ENCODE results near the gene EXD2. TPM values are rescaled to one million over a fixed set of nuclear protein-coding genes. Genes with fewer than 3 reads are reported as not detected.
A peak's percentile ranks its signal among the peaks of the same experiment; 100 is the strongest.
"Not testable (repeated sequence)": the region's sequence is repeated elsewhere in the genome, so short reads cannot be mapped to it uniquely, and the experiment has no call there.

EXD2 gene
- total RNA-seq, 8 experiments from 2014 or later = 6.3 to 28.4 (median 18.8) TPM

- in situ Hi-C loops (cut with MboI; ENCODE audit: low pct_unique_long_range_greater_than_20kb in 2 of 9, low sequenced_read_pairs in 9 of 9, unreplicated experiment in 9 of 9) = loop anchor here in 2 of 9 experiments (25.0 kb wide), 1 partner anchor 188 kb away; no protein-coding TSS in a partner anchor
- ATAC-seq (replicated peaks in 6 of 8) = no peak
Measured at GRCh38 chr14:69274321-69274720, 83.0 kb downstream of the EXD2 start.

DNA sequence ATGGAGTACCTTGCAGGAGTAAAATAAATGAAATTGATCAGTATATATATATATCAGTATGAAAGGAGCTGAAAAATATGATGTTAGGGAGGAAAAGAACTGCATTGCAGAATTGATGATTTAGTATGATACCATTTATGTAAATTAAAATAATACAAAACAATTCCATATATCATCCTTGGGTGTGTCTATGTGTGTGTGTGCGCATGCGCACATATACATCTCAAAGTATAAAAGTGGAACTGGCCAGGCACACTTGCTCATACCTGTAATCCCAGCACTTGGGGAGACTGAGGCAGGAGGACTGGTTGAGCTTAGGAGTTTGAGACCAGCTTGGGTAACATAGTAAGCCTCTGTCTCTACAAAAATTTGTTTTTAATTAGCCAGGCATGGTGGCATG, 84.0 kb downstream of the EXD2 start:
- in situ Hi-C loops (cut with MboI; ENCODE audit: low pct_unique_long_range_greater_than_20kb in 2 of 9, low sequenced_read_pairs in 9 of 9, unreplicated experiment in 9 of 9) = no loop called here
- H3K27ac ChIP-seq = no peak overlapping the region
- no peak overlapping the region for H3K4me3 ChIP-seq
- no peaks in the 10 kb centered on the region for H3K4me1 ChIP-seq (replicated peaks in 1 of 2)
- no peak for ATAC-seq (replicated peaks in 6 of 8)
- 50 to 100% (median 97%) methylated on average over 2 of the region's 2 CpGs; no CpG with 5 or more reads in 4 of the 10 experiments for WGBS, 10 experiments

More at GRCh38 chr14:69274321-69274720, 83.0 kb downstream of the EXD2 start:
- Histone ChIP-seq H3K4me1 (replicated peaks in 1 of 2) (no peaks in the 10 kb centered on the region), H3K4me3 (no peak overlapping the region), H3K27ac (no peak overlapping the region)
- 0 to 80% (median 67%) methylated on average over 1 to 2 of the region's 2 CpGs; no CpG with 5 or more reads in 7 of the 10 experiments for WGBS, 10 experiments

DNA sequence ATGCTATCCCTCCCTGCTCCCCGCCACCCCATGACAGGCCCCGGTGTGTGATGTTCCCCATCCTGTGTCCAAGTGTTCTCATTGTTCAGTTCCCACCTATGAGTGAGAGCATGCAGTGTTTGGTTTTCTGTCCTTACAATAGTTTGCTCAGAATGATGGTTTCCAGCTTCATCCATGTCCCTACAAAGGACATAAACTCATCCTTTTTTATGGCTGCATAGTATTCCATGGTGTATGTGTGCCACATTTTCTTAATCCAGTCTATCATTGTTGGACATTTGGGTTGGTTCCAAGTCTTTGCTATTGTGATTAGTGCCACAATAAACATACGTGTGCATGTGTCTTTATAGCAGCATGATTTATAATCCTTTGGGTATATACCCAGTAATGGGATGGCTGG, 86.1 kb downstream of the EXD2 start:
- WGBS, 10 experiments = no CpG with 5 or more reads among the region's 3 CpGs
- ATAC-seq (replicated peaks in 6 of 8); H3K4me1 ChIP-seq (replicated peaks in 1 of 2); H3K4me3 ChIP-seq; H3K27ac ChIP-seq; in situ Hi-C loops (cut with MboI; ENCODE audit: low pct_unique_long_range_greater_than_20kb in 2 of 9, low sequenced_read_pairs in 9 of 9, unreplicated experiment in 9 of 9): not testable (repeated sequence)

- in situ Hi-C loops (cut with MboI; ENCODE audit: low pct_unique_long_range_greater_than_20kb in 2 of 9, low sequenced_read_pairs in 9 of 9, unreplicated experiment in 9 of 9) = no loop called here
- no peak for ATAC-seq (replicated peaks in 6 of 8)
Measured at GRCh38 chr14:69280746-69281291, 89.5 kb downstream of the EXD2 start.

DNA sequence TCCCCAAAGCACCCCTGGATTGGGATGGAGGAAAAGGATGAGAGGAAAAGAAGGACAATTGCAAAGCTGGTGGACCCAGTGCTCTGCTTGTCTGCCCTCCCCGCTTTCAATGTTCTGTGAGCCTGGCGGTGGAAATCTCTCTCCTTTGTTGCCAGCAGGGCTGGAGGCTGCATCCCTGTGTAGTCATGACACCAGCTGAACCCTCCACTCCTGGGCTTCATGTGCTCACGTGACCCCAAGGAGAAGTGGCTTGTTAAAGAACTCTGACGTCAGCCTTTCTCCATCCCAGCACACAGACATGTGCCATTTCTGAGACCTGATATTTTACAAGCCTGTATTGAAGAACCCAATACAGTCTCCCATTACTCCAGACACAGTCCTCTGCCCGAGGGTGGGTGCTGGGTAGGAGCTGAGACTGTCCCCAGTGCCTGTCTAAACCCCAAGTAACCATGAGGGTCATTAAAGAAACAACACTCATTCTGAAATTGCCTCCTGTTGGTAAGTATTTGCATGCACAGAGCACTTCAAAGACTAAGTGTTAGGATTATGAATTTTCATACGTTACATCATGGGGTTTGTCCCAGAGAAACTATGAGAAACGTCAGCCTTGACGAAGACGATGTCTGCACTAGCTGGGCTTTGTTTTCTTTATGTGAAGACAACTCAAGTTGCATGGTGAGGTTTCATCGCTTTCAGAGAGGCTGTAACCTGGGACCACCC, 90.3 kb downstream of the EXD2 start:
- WGBS, 10 experiments = 0 to 86% (median 72%) methylated on average over 1 to 7 of the region's 10 CpGs; no CpG with 5 or more reads in 2 of the 10 experiments
- Histone ChIP-seq H3K27ac (peak overlapping the region; percentile 54 to 71), H3K4me3 (no peak overlapping the region), H3K4me1 (replicated peaks in 1 of 2) (peaks cover 7 to 9% of the 10 kb centered on the region in 2 donors)
- peak; percentile 24 to 99 (median 98) for ATAC-seq (replicated peaks in 6 of 8)
- in situ Hi-C loops (cut with MboI; ENCODE audit: low pct_unique_long_range_greater_than_20kb in 2 of 9, low sequenced_read_pairs in 9 of 9, unreplicated experiment in 9 of 9) = no loop called here

More at GRCh38 chr14:69280746-69281291, 89.5 kb downstream of the EXD2 start:
- H3K4me3 ChIP-seq = no peak overlapping the region
- H3K4me1 ChIP-seq (replicated peaks in 1 of 2) = peaks cover 7 to 9% of the 10 kb centered on the region in 2 donors
- H3K27ac ChIP-seq = peak overlapping the region; percentile 54 to 71
- WGBS, 10 experiments = 30 to 100% (median 91%) methylated on average over 1 to 5 of the region's 9 CpGs; no CpG with 5 or more reads in 2 of the 10 experiments

DNA sequence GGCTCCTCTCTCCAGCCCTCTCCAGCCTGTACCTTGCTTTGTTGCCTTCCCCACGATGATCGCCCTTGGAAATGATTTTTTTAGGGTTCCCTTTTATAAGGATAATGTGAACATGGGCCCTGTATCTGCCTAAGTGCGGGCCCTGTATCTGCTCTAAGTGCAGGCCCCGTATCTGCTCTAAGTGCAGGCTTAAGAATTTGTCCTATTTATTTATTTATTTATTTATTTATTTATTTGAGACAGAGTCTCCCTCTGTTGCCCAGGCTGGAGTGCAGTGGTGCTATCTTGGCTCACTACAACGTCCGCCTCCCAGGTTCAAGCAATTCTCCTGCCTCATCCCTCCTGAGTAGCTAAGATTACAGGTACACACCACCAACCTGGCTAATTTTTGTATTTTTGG, 91.2 kb downstream of the EXD2 start:
- ATAC-seq (replicated peaks in 6 of 8) = no peak
- 80 to 100% (median 96%) methylated on average over 1 to 4 of the region's 6 CpGs; no CpG with 5 or more reads in 3 of the 10 experiments for WGBS, 10 experiments
- in situ Hi-C loops (cut with MboI; ENCODE audit: low pct_unique_long_range_greater_than_20kb in 2 of 9, low sequenced_read_pairs in 9 of 9, unreplicated experiment in 9 of 9) = no loop called here
- Histone ChIP-seq H3K27ac (no peak overlapping the region), H3K4me1 (replicated peaks in 1 of 2) (peaks cover 12 to 14% of the 10 kb centered on the region in 2 donors), H3K4me3 (no peak overlapping the region)

- no peak for ATAC-seq (replicated peaks in 6 of 8)
- H3K27ac ChIP-seq = no peak overlapping the region
- no peak overlapping the region for H3K4me3 ChIP-seq
- peaks cover 12 to 20% of the 10 kb centered on the region in 2 donors for H3K4me1 ChIP-seq (replicated peaks in 1 of 2)
- 73 to 100% (median 82%) methylated on average over 1 to 9 of the region's 9 CpGs; no CpG with 5 or more reads in 6 of the 10 experiments for WGBS, 10 experiments
- in situ Hi-C loops (cut with MboI; ENCODE audit: low pct_unique_long_range_greater_than_20kb in 2 of 9, low sequenced_read_pairs in 9 of 9, unreplicated experiment in 9 of 9) = no loop called here
Measured at GRCh38 chr14:69284170-69284569, 92.9 kb downstream of the EXD2 start.

DNA sequence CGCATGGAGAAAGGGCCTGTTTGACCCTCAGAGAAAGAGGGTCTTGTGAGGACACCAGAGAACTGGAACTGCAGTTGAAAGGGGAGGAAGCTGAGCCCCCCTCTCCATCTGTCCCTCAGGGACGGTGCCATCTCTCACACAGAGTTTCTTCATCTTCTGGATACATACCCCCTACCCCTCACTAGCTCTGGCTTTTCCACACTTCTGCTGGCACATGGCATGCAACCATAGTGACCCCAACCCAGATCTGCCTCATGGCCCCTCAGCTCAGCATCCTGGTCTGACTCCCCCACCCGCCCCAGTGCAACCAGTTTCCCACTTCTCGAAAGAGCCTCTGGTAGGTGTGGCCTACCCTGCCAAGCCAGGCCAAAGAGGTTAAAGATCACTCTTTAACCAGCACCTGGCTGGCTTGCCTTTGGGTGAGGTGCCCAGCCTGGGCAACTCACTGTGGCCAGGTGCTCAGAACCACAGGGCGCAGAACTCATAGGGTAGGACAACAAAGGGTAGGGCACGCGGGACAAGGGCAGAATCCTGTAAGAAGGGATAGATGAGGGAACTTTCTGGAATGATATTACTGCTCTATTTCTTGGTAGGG, 94.5 kb downstream of the EXD2 start:
- in situ Hi-C loops (cut with MboI; ENCODE audit: low pct_unique_long_range_greater_than_20kb in 2 of 9, low sequenced_read_pairs in 9 of 9, unreplicated experiment in 9 of 9) = no loop called here
- 0 to 100% (median 69%) methylated on average over 1 to 4 of the region's 7 CpGs; no CpG with 5 or more reads in 2 of the 10 experiments for whole genome bisulfite sequencing, 10 experiments
- ATAC-seq (replicated peaks in 6 of 8) = no peak
- Histone ChIP-seq H3K4me1 (replicated peaks in 1 of 2) (peaks cover 12 to 20% of the 10 kb centered on the region in 2 donors), H3K4me3 (no peak overlapping the region), H3K27ac (no peak overlapping the region)

DNA sequence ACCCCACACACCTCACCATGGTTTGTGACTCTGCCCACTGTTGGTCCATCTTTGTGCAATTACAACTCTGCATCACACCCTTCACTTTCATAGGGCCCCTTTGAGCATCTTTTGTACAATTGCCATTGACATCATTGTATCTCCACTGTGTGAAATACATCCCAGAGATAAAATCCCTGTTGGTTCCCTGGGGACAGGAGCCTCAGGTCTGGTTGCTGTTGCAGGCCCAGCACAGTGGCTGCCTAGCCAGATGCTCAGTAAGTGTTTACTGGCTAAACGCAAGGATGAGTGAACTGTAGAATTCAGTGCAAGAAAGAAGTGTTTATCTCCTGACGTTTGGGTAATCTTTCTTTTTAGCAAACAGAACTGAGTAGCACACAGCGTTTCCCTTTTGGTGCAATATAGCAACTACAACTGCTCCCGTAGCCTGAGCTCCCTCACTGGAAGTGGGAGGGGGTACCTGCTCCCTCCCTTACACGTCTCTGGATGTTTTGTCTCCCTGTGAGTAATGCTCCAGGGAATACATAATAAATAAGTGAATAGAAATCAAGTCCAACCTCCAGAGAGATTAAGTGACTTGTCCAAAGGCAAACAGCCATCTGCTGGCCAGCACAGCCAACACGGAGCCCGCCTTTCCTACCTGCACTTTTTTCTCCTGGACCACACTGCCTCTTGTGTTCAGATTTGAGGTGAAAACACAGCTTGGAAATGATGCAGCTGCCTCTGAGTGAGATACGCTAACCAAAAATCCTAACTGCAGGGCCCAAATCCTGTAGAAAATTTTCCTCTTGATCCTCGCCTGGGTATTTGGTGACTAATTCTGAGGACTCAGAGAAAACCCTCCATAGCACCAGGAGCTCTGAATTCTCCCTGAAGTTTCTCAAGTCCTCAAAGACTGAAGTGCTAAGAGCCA, 96.1 kb downstream of the EXD2 start:
- in situ Hi-C loops (cut with MboI; ENCODE audit: low pct_unique_long_range_greater_than_20kb in 2 of 9, low sequenced_read_pairs in 9 of 9, unreplicated experiment in 9 of 9) = no loop called here
- peak; percentile 43 to 82 (median 62) for ATAC-seq (replicated peaks in 6 of 8)
- Histone ChIP-seq H3K4me1 (replicated peaks in 1 of 2) (peaks cover 3 to 13% of the 10 kb centered on the region in 2 donors), H3K4me3 (no peak overlapping the region), H3K27ac (peak overlapping the region in 1 of 2 donors; percentile 19)
- WGBS, 10 experiments = 0 to 100% (median 65%) methylated on average over 1 to 6 of the region's 9 CpGs

- no peak overlapping the region for H3K27ac ChIP-seq
- peak in 6 of 8 experiments; percentile 33 to 62 (median 55) for ATAC-seq (replicated peaks in 6 of 8)
- in situ Hi-C loops (cut with MboI; ENCODE audit: low pct_unique_long_range_greater_than_20kb in 2 of 9, low sequenced_read_pairs in 9 of 9, unreplicated experiment in 9 of 9) = no loop called here
- WGBS, 10 experiments = 0 to 92% (median 51%) methylated on average over 1 to 7 of the region's 8 CpGs; no CpG with 5 or more reads in 5 of the 10 experiments
- H3K4me3 ChIP-seq = no peak overlapping the region
- peaks cover 3 to 13% of the 10 kb centered on the region in 2 donors for H3K4me1 ChIP-seq (replicated peaks in 1 of 2)
Measured at GRCh38 chr14:69288011-69288771, 96.9 kb downstream of the EXD2 start.

DNA sequence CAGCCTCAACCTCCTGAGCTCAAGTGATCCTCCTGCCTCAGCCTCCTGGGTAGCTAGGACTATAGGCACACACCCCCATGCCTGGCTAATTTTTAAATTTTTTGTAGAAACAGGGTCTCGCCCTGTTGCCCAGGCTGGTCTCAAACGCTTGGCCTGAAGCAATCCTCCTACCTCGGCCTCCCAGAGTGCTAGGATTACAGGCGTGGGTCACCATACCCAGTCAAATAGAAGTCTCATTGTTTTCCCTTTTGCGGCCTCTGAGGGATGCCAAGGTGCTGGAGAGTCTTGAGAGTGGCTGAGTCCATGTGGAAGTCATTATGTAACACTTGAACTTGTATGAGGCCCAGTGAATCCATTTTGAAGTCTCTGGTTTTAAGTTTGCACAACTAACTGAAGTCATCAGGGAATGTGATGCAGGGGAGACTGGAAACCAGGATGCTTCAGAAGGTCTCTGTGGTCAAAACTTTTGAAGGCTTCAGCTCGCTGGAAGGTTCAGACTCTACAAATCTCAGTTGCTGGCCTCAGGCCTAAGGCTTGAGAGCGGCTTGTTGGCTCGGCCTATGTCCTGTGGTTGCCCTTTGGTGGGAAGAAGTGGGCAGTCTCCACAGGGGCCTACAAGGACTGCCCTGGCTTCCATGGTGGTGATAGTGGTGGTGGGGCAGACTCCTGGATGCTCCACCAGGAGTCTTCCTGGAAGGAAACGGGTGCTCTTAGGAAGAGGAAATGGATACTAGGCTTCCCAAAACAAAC, 97.8 kb downstream of the EXD2 start:
- in situ Hi-C loops (cut with MboI; ENCODE audit: low pct_unique_long_range_greater_than_20kb in 2 of 9, low sequenced_read_pairs in 9 of 9, unreplicated experiment in 9 of 9) = no loop called here
- Histone ChIP-seq H3K27ac (no peak overlapping the region), H3K4me3 (no peak overlapping the region), H3K4me1 (replicated peaks in 1 of 2) (peaks cover 3 to 13% of the 10 kb centered on the region in 2 donors)
- ATAC-seq (replicated peaks in 6 of 8) = no peak
- WGBS, 10 experiments = 70 to 91% (median 88%) methylated on average over 4 to 7 of the region's 9 CpGs; no CpG with 5 or more reads in 6 of the 10 experiments

All from motor neuron (in vitro differentiated cells).